Limb (tissue), 2 donors: Measurements from ENCODE around the gene TBCD.
"Not testable (repeated sequence)": the region's sequence is repeated elsewhere in the genome, so short reads cannot be mapped to it uniquely, and the experiment has no call there.

Experiments
- DNase-seq, 2 donors: peaks; one replicate each; pipeline ENCODE4 v3.0.0-alpha.2; 2016; ENCODE audit errors: extremely low spot score in 2 of 2

Gene TBCD

GRCh38 chr17:82765371-82765770 is 13.5 kb downstream of the TBCD start:
- no peak for DNase-seq

GRCh38 chr17:82767041-82767754 is 15.3 kb downstream of the TBCD start:
- no peak for DNase-seq

- DNase-seq: no peak
These were observed 17.2 kb downstream of the TBCD start for GRCh38 chr17:82769041-82769440.

- DNase-seq: no peak
These were observed 20.2 kb downstream of the TBCD start for GRCh38 chr17:82772026-82772425.

- DNase-seq: not testable (repeated sequence)
These were observed 22.6 kb downstream of the TBCD start for GRCh38 chr17:82774456-82774855.

- peak; percentile 31 to 80 for DNase-seq
These were observed 23.3 kb downstream of the TBCD start for GRCh38 chr17:82775001-82775823.

- no peak for DNase-seq
These were observed 24.6 kb downstream of the TBCD start for GRCh38 chr17:82776454-82776853.

GRCh38 chr17:82777778-82778375 is 26.0 kb downstream of the TBCD start:
- not testable (repeated sequence) for DNase-seq

GRCh38 chr17:82779541-82779940 is 27.7 kb downstream of the TBCD start:
- DNase-seq: no peak

- DNase-seq: no peak
These were observed 28.3 kb downstream of the TBCD start for GRCh38 chr17:82780195-82780594.

- DNase-seq: no peak
These were observed 29.4 kb downstream of the TBCD start for GRCh38 chr17:82780971-82781893.

- DNase-seq: peak; percentile 83 to 92
These were observed 30.0 kb downstream of the TBCD start for GRCh38 chr17:82781894-82782274.

- peak in 1 of 2 donors; percentile 20 for DNase-seq
These were observed 30.9 kb downstream of the TBCD start for GRCh38 chr17:82782657-82783207.

GRCh38 chr17:82783498-82783897 is 31.6 kb downstream of the TBCD start:
- no peak for DNase-seq

GRCh38 chr17:82785581-82785980 is 33.7 kb downstream of the TBCD start:
- DNase-seq: peak in 1 of 2 donors; percentile 11

GRCh38 chr17:82786427-82786826 is 34.6 kb downstream of the TBCD start:
- peak in 1 of 2 donors; percentile 23 for DNase-seq

GRCh38 chr17:82787081-82787848 is 35.4 kb downstream of the TBCD start:
- DNase-seq: peak in 1 of 2 donors; percentile 25

- no peak for DNase-seq
These were observed 36.5 kb downstream of the TBCD start for GRCh38 chr17:82788206-82789001.

- no peak for DNase-seq
These were observed 37.3 kb downstream of the TBCD start for GRCh38 chr17:82789051-82789592.
